Keratinocyte (primary cell): ENCODE measurements around the gene CACNB3. TPM values are rescaled to one million over a fixed set of nuclear protein-coding genes. Genes with fewer than 3 reads are reported as not detected.

Experiments used
- DNase-seq: peaks from one replicate; pipeline ENCODE4 v3.0.0-alpha.2; 2011; ENCODE audit warnings: low read depth, missing footprints, low spot score
- FAIRE-seq: peaks from 2 replicates; lab custom pipeline; 2011; peaks lifted over from hg19 to GRCh38; lab: Jason Lieb, UNC
- H2AFZ ChIP-seq: 2 replicates; pipeline ENCODE4 v1.6.0; 2012; ENCODE audit warnings: low read length, control low read depth, inconsistent platforms; ENCODE audit not compliant: control insufficient read depth
- H3K27ac ChIP-seq: 2 replicates; pipeline ENCODE4 v1.5.1; 2011; ENCODE audit warnings: low read length; ENCODE audit not compliant: control insufficient read depth, insufficient read depth
- H3K27me3 ChIP-seq: 3 replicates; pipeline ENCODE4 v1.6.0; 2011; ENCODE audit warnings: low read length; ENCODE audit not compliant: control insufficient read depth, insufficient read depth; ENCODE audit errors: extremely low read depth
- H3K36me3 ChIP-seq, 2 experiments: 2 replicates in 1 of 2; 3 replicates in 1 of 2; pipeline ENCODE4 v1.5.1; 2011; ENCODE audit warnings: low read length in 2 of 2, mild to moderate bottlenecking in 1 of 2; ENCODE audit not compliant: control insufficient read depth in 2 of 2, insufficient read depth in 2 of 2; ENCODE audit errors: extremely low read depth in 1 of 2
- H3K4me1 ChIP-seq: 3 replicates; pipeline ENCODE4 v1.5.1; 2011; ENCODE audit warnings: low read length; ENCODE audit not compliant: control insufficient read depth, insufficient read depth; ENCODE audit errors: extremely low read depth
- H3K4me2 ChIP-seq: 3 replicates; pipeline ENCODE4 v1.6.0; 2011; ENCODE audit warnings: low read depth, low read length; ENCODE audit not compliant: control insufficient read depth, insufficient read depth; ENCODE audit errors: extremely low read depth
- H3K4me3 ChIP-seq, 3 experiments: fragments of 200-600 bp in 1 of 3; sonication (generic) in 1 of 3; 2 replicates in 2 of 3; 3 replicates in 1 of 3; pipeline ENCODE4 v1.5.1; 2011 to 2016; ENCODE audit warnings: low read length in 3 of 3, mild to moderate bottlenecking in 3 of 3, control low read depth in 2 of 3, inconsistent platforms in 1 of 3, low read depth in 1 of 3, mixed read lengths in 1 of 3, mixed run types in 1 of 3, moderate library complexity in 1 of 3; ENCODE audit not compliant: control insufficient read depth in 2 of 3, insufficient read depth in 2 of 3; ENCODE audit errors: extremely low read depth in 1 of 3
- H3K79me2 ChIP-seq: 2 replicates; pipeline ENCODE4 v1.6.0; 2012; ENCODE audit warnings: low read length; ENCODE audit not compliant: control insufficient read depth, insufficient read depth
- H3K9ac ChIP-seq: 3 replicates; pipeline ENCODE4 v1.6.0; 2011; ENCODE audit warnings: low read length; ENCODE audit not compliant: control insufficient read depth, insufficient read depth; ENCODE audit errors: extremely low read depth
- H3K9me1 ChIP-seq: 3 replicates; pipeline ENCODE4 v1.6.0; 2011; ENCODE audit warnings: low read length; ENCODE audit not compliant: control insufficient read depth, insufficient read depth; ENCODE audit errors: extremely low read depth
- H3K9me3 ChIP-seq: 2 replicates; pipeline ENCODE4 v1.5.1; 2012; ENCODE audit warnings: low read depth, low read length; ENCODE audit not compliant: control insufficient read depth
- H4K20me1 ChIP-seq: 3 replicates; pipeline ENCODE4 v1.6.0; 2011; ENCODE audit warnings: low read length; ENCODE audit not compliant: control insufficient read depth, insufficient read depth; ENCODE audit errors: extremely low read depth
- CTCF ChIP-seq, 3 experiments: IDR thresholded peaks in 1 of 3; conservative IDR thresholded peaks in 1 of 3; optimal IDR thresholded peaks in 1 of 3; 2 replicates in 2 of 3; 3 replicates in 1 of 3; pipeline versions ENCODE3 to v1.5.1; 2011; ENCODE audit warnings: low read length in 3 of 3, mild to moderate bottlenecking in 3 of 3, moderate library complexity in 2 of 3, control low read depth in 1 of 3, inconsistent platforms in 1 of 3; ENCODE audit not compliant: insufficient read depth in 2 of 3; ENCODE audit errors: extremely low read depth in 1 of 3
- EZH2 ChIP-seq: IDR thresholded peaks from one replicate; pipeline ENCODE4 v1.6.1; 2012; ENCODE audit warnings: inconsistent platforms, mild to moderate bottlenecking, low read length, moderate library complexity
- dilution Hi-C: fragments of 300-500 bp; cut with MboI; formaldehyde crosslinking; loops from one replicate; pipeline ENCODE4 v1.7.0; 2020; ENCODE audit warnings: low sequenced_read_pairs; ENCODE audit not compliant: extremely low pct_ligation_motif_present
- polyA plus RNA-seq, 5 experiments: library from polyadenylated mRNA; depleted of rRNA in 3 of 5; stranded (reverse) in 3 of 5; stranded (forward) in 1 of 5; unstranded in 1 of 5; fragments of >200 nt; gene quantifications; 1 replicate in 1 of 5; 2 replicates in 3 of 5; 3 replicates in 1 of 5; pipeline versions ENCODE4 v1.2.1 to v1.2.3, GENCODE V29; 2011 to 2012; ENCODE audit warnings: missing spikeins in 2 of 5, low read depth in 1 of 5, low replicate concordance in 1 of 5

The CACNB3 gene
- polyA plus RNA-seq, 1 donor (not counting 4 experiments of a cell fraction or from before 2014, with no cell fraction given) = 16.1 TPM

GRCh38 chr12:48827513-48828096, 9.3 kb downstream of the CACNB3 start:
- FAIRE-seq (no peak), DNase-seq (no peak)
- dilution Hi-C loops = no loop called here
- H3K9ac ChIP-seq = no peak overlapping the region
- no peaks in the 10 kb centered on the region for H3K79me2 ChIP-seq
- no peaks in the 10 kb centered on the region for H3K27me3 ChIP-seq
- H3K36me3 ChIP-seq = peaks cover 29 to 42% of the 10 kb centered on the region in 2 experiments
- peaks cover 7% of the 10 kb centered on the region for H4K20me1 ChIP-seq
- peaks cover 2% of the 10 kb centered on the region for H3K9me1 ChIP-seq
- no peak overlapping the region for H3K4me3 ChIP-seq
- no peaks in the 10 kb centered on the region for H3K9me3 ChIP-seq
- H3K27ac ChIP-seq = no peak overlapping the region
- H2AFZ ChIP-seq = no peak overlapping the region
- H3K4me2 ChIP-seq = no peak overlapping the region
- H3K4me1 ChIP-seq = peaks cover 5% of the 10 kb centered on the region
- TF ChIP-seq CTCF (optimal IDR thresholded peaks at IDR 0.05 in 1 of 3, IDR thresholded peaks at IDR 0.05 in 1 of 3, conservative IDR thresholded peaks at IDR 0.05 in 1 of 3; ENCODE audit: extremely low read depth in 1 of 3, insufficient read depth in 2 of 3, low read length in 3 of 3) (no peak), EZH2 (no peak)

- no peaks in the 10 kb centered on the region for H3K79me2 ChIP-seq
- peaks cover 5% of the 10 kb centered on the region for H3K4me1 ChIP-seq
- DNase-seq = no peak
- H3K9me1 ChIP-seq = peaks cover 2% of the 10 kb centered on the region
- H3K4me2 ChIP-seq = no peak overlapping the region
- no peaks in the 10 kb centered on the region for H3K9me3 ChIP-seq
- peaks cover 36 to 49% of the 10 kb centered on the region in 2 experiments for H3K36me3 ChIP-seq
- dilution Hi-C loops = no loop called here
- H4K20me1 ChIP-seq = peaks cover 7% of the 10 kb centered on the region
- no peak for FAIRE-seq
- H2AFZ ChIP-seq = no peak overlapping the region
- TF ChIP-seq CTCF (optimal IDR thresholded peaks at IDR 0.05 in 1 of 3, IDR thresholded peaks at IDR 0.05 in 1 of 3, conservative IDR thresholded peaks at IDR 0.05 in 1 of 3; ENCODE audit: extremely low read depth in 1 of 3, insufficient read depth in 2 of 3, low read length in 3 of 3) = no peak
- TF ChIP-seq EZH2 = no peak
- H3K4me3 ChIP-seq = no peak overlapping the region
- no peak overlapping the region for H3K27ac ChIP-seq
- no peak overlapping the region for H3K9ac ChIP-seq
- no peaks in the 10 kb centered on the region for H3K27me3 ChIP-seq
Measured at GRCh38 chr12:48828293-48828692, 10.0 kb downstream of the CACNB3 start.
